Activated T-cell treated with anti-CD3 and anti-CD28 coated beads, Interleukin-2, amount 50 U/mL, for 4 hours (primary cell): ENCODE measurements around the gene L3MBTL3. TPM values are rescaled to one million over a fixed set of nuclear protein-coding genes. Genes with fewer than 3 reads are reported as not detected.
"Not testable (repeated sequence)": the region's sequence is repeated elsewhere in the genome, so short reads cannot be mapped to it uniquely, and the experiment has no call there.

Experiments used
- ATAC-seq, 2 donors: fragments of 200-7000 bp; cut with Tn5 transposase; one replicate each; pipeline ENCODE4 v1.10.0; 2021
- DNase-seq: peaks from one replicate; pipeline ENCODE4 v3.0.0-alpha.2; 2020
- H3K27me3 Mint-ChIP-seq: one replicate; pipeline ENCODE4 v1.8.0; 2021; ENCODE audit warnings: low read depth, mixed read lengths
- H3K36me3 Mint-ChIP-seq: one replicate; pipeline ENCODE4 v1.8.0; 2022; ENCODE audit warnings: mixed read lengths; ENCODE audit not compliant: insufficient read depth
- H3K4me1 Mint-ChIP-seq: one replicate; pipeline ENCODE4 v1.8.0; 2021; ENCODE audit warnings: low read depth, mixed read lengths
- H3K4me3 Mint-ChIP-seq: one replicate; pipeline ENCODE4 v1.8.0; 2021; ENCODE audit warnings: mild to moderate bottlenecking, moderate library complexity, mixed read lengths
- H3K9me3 Mint-ChIP-seq: one replicate; pipeline ENCODE4 v1.8.0; 2021; ENCODE audit warnings: mixed read lengths
- total RNA-seq, 3 donors: library from RNA; stranded (reverse); gene quantifications; one replicate each; pipeline ENCODE4 v1.2.1, GENCODE V29; 2021

Gene L3MBTL3
- total RNA-seq, 3 donors from 2014 or later: 10.0 to 13.5 (median 11.8) TPM

DNA sequence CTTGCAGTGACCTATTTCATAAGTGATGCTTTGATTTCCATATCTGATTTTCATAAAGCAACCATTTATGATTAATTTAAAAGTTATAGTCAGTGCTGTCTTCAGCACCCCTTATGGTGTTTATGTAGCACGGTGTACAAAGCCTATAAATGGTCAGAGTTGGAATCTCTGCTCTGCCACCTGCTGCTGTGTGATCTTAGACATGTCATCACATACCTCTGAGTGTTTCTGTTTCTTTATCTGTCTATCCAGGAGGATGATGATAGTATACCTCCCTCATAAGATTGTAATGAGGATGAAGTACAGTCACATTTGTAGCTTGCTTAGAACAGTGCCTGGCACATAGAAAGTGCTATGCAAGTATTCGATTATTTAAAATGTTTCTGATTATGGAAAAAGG is 103.9 kb downstream of the L3MBTL3 start:
- ATAC-seq: no peak
- Mint-ChIP-seq H3K4me1 (peaks cover 30% of the 10 kb centered on the region), H3K36me3 (peaks cover 22% of the 10 kb centered on the region)

DNA sequence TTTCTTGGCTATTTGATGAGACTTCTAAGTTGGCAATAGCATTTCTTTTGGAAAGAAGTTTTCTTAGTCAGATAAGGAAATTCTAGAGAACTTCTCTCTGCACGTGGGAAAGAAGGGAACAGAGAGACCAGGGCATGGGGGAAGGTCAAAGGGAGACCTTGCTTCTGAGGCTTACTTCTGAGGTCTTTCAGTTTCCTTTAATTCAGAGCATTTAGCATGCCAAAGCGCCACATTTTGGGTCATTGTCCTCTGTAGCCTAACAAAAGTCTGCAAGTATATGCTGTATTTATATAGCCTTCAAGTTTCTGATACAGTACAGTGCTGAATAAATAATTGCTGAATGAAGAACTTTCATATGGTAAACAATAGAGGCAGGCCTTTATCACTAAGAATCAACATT is 108.8 kb downstream of the L3MBTL3 start:
- DNase-seq: no peak
- H3K4me3 Mint-ChIP-seq: no peak overlapping the region
- no peak for ATAC-seq
- H3K27me3 Mint-ChIP-seq: no peaks in the 10 kb centered on the region
- peaks cover 55% of the 10 kb centered on the region for H3K4me1 Mint-ChIP-seq
- no peaks in the 10 kb centered on the region for H3K9me3 Mint-ChIP-seq
- H3K36me3 Mint-ChIP-seq: peaks cover 17% of the 10 kb centered on the region

More for the DNA sequence above, 103.9 kb downstream of the L3MBTL3 start:
- H3K27me3 Mint-ChIP-seq: no peaks in the 10 kb centered on the region
- DNase-seq: no peak
- no peak overlapping the region for H3K4me3 Mint-ChIP-seq
- H3K9me3 Mint-ChIP-seq: no peaks in the 10 kb centered on the region

DNA sequence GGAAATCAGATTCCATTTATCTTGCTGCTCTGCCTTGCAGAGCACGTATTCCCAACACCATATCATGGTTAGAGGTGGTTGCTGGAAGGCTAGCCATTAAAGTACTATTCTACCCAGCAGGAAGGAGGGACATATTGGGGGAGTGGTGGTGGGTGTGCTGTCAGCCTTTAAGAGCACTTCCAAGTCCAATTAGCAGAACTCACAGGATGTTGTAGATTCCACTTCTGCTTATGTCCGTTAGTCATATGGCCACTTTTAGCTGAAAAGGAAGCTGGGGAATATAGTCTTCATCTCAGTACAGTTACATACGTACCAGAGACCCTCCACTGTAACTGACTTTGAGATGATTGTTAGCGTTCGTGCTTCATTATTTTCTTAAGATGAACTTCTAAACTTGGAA is 109.9 kb downstream of the L3MBTL3 start:
- no peaks in the 10 kb centered on the region for H3K9me3 Mint-ChIP-seq
- no peak for ATAC-seq
- no peaks in the 10 kb centered on the region for H3K27me3 Mint-ChIP-seq
- no peak for DNase-seq
- peaks cover 14% of the 10 kb centered on the region for H3K36me3 Mint-ChIP-seq
- H3K4me1 Mint-ChIP-seq: peaks cover 64% of the 10 kb centered on the region
- H3K4me3 Mint-ChIP-seq: no peak overlapping the region

DNA sequence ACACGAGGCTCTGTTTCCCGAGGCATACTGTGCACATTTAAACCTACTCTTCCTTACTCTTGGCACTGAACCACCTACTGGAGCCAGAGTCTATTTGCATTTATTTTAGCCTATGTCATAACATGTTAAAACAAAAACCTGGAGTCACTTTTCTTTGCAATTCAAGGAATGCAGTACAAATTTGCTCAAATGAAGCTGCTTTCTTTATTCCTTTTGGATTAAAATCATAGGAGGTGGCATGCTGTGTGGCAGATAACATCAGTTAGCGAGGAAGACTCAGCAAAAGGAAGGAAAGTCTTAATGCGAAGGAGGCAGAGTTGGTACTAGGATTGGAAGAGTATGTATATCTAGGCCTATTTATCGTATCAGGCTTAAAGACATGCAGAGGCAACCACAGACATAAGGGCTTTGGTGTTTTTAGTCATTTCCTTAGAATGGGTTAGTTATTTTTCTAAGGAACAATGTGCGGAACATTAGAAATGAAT is 111.4 kb downstream of the L3MBTL3 start:
- no peak overlapping the region for H3K4me3 Mint-ChIP-seq
- H3K9me3 Mint-ChIP-seq: no peaks in the 10 kb centered on the region
- peaks cover 77% of the 10 kb centered on the region for H3K4me1 Mint-ChIP-seq
- H3K27me3 Mint-ChIP-seq: no peaks in the 10 kb centered on the region
- ATAC-seq: no peak
- peaks cover 11% of the 10 kb centered on the region for H3K36me3 Mint-ChIP-seq
- no peak for DNase-seq

DNA sequence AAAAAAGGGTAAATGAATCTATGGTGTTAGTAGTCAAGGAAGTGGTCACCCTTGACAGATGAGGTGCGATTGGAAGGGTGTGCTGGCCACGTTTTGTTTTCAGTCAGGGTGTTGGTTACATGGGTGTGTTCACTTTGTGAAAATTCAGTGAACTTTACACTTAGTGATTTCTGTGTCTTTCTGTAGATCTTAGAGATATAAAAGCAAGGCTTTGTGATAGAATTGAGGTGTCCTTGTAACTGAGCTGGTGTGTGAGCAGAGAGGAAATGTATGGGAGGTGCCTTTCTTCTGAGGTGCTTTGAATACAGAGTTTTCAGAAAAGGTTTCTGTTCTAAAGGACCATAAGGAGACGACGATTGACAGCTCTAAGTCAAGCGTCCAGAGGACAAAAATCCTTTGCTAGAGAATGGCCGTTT is 113.9 kb downstream of the L3MBTL3 start:
- Mint-ChIP-seq H3K27me3 (no peaks in the 10 kb centered on the region), H3K4me1 (peaks cover 82% of the 10 kb centered on the region), H3K9me3 (no peaks in the 10 kb centered on the region), H3K4me3 (peak overlapping the region; percentile 76), H3K36me3 (peaks cover 14% of the 10 kb centered on the region)
- ATAC-seq (peak; percentile 82 to 84), DNase-seq (no peak)

DNA sequence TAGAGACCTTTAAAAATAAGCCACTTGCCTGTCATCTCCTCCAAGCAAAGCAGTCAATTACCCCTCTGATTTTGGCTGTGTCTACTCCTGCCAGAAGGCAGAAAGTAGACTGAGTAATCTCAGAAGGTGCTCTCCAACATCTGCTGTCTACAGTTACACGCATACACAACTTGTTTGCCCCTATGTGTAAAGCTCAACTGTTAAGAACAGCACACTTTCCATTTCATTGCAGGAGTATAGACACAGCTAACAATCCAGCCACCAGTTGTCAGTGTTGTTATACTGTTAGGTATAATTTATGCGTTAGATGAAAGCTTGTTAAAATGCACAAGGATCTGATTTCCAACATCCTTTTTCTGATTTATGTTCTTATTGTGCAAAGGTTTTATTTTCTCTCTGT is 116.2 kb downstream of the L3MBTL3 start:
- ATAC-seq: peak; percentile 39 to 62
- DNase-seq: no peak
- Mint-ChIP-seq H3K4me1 (peaks cover 91% of the 10 kb centered on the region), H3K27me3 (no peaks in the 10 kb centered on the region), H3K4me3 (no peak overlapping the region), H3K9me3 (no peaks in the 10 kb centered on the region), H3K36me3 (peaks cover 19% of the 10 kb centered on the region)

DNA sequence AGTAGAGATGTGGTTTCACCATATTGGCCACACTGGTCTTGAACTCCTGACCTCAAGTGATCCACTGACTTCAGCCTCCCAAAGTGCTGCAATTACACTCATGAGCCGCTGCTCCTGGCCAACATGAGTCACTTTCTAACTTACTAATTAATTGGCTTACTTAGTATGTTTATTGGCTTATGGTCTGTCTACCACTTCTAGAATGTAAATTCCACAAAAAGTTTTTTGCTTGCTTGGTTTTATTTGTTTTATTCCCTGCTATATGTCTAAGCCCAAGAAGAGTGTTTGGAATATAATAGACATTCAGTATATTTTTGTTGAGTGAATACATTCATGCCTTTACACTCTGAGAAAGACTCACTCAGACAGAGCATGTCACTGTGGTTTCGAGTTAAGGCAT is 118.4 kb downstream of the L3MBTL3 start:
- peaks cover 81% of the 10 kb centered on the region for H3K4me1 Mint-ChIP-seq
- no peak for ATAC-seq
- no peaks in the 10 kb centered on the region for H3K9me3 Mint-ChIP-seq
- no peaks in the 10 kb centered on the region for H3K27me3 Mint-ChIP-seq
- no peak overlapping the region for H3K4me3 Mint-ChIP-seq
- no peak for DNase-seq
- H3K36me3 Mint-ChIP-seq: peaks cover 26% of the 10 kb centered on the region

DNA sequence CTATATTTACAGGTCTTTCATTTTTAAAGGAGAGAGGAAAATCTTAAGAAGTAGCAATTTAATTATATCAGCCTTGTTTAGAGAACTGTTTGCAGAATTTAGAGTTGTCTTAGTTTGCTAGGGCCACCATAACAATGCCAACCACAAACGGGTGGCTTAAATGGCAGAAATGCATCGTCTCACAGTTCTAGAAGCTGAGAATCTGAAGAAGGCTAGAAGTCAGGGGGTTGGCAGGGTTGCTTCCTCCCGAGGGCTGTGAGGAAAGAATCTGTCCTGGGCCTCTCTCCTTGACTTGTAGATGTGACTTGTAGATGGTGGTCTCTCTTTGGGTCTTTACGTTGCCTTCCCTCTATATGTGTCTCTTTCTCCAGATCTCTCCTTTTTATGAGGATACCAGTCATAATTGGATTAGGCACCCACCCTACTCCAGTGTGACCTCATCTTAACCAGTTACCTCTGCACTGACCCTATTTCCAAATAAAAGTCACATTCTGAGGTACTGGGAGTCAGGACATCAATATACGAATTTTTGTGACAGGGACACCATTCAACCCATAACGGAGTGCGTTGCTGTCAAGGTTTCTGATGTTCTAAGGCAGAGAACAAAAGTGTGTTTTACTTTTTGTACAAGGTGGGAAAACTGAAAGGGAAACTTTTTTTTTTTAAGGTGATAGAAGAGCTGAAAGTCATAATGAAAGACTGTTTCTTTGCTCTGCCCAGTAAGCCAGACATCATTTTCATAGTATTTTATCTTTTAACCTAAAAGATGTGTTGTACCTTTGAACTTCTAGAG is 119.9 kb downstream of the L3MBTL3 start:
- Mint-ChIP-seq H3K4me3 (peak overlapping the region; percentile 66), H3K9me3 (no peaks in the 10 kb centered on the region), H3K36me3 (peaks cover 36% of the 10 kb centered on the region), H3K27me3 (no peaks in the 10 kb centered on the region), H3K4me1 (peaks cover 69% of the 10 kb centered on the region)
- ATAC-seq: peak; percentile 43 to 56
- no peak for DNase-seq

DNA sequence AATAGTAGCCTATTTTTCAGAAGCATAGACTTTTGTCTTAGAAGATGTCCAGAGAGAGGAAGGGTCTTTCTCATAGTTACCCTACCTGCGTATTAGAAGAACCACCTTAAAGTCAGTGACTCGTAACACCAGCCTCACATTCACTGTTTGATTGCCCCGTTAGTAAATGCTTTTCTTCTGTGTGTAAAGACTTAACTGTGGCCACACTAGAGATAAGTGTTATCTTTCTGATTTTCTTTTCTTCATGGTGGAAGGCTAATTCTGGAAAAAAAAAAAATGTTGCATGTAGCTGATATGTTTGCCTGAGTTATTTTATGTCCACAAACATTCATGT is 120.5 kb downstream of the L3MBTL3 start:
- peaks cover 64% of the 10 kb centered on the region for H3K4me1 Mint-ChIP-seq
- ATAC-seq: peak; percentile 28 to 47
- DNase-seq: no peak
- H3K9me3 Mint-ChIP-seq: no peaks in the 10 kb centered on the region
- H3K4me3 Mint-ChIP-seq: peak overlapping the region; percentile 66
- no peaks in the 10 kb centered on the region for H3K27me3 Mint-ChIP-seq
- peaks cover 42% of the 10 kb centered on the region for H3K36me3 Mint-ChIP-seq

DNA sequence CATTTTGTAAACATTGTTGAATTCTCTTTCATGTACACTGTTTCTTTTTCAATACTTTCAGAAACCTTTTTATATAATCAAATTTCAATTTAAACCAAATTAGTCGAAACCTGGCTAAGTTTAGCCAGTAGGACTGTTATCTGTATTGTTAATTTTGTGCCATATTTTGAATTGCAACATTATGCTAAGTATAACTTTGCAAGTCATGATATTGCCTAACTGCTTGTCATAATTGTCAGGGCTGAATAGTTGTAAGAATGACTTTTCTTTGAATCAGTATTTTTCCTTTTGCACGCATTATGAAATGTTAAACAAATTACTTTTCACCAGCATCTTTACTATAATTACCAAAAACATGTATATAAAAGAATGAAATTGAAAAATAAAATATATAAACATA is 121.7 kb downstream of the L3MBTL3 start:
- H3K4me1 Mint-ChIP-seq: peaks cover 53% of the 10 kb centered on the region
- no peaks in the 10 kb centered on the region for H3K9me3 Mint-ChIP-seq
- no peak for ATAC-seq
- DNase-seq: no peak
- H3K27me3 Mint-ChIP-seq: no peaks in the 10 kb centered on the region
- H3K4me3 Mint-ChIP-seq: no peak overlapping the region
- peaks cover 44% of the 10 kb centered on the region for H3K36me3 Mint-ChIP-seq

DNA sequence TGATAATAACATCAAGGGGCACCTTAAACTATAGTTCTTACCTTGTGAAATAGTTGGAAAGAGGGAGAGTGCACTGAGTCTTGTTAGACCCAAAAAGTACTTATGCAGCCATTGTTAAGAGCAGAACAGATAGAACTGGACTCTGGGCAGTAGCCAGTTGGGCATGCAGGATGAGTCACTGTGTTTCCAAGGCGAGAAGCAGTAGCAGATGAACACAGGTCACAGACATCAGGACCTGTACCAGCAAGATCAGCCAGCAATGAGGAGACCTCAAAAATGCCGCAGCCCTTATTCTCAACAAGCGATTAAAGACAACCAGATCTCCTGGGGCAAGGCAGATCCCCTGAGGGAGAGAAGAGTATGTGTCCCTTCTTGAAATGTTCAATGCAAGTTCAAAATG is 125.3 kb downstream of the L3MBTL3 start:
- Mint-ChIP-seq H3K36me3 (peaks cover 42% of the 10 kb centered on the region), H3K4me1 (peaks cover 23% of the 10 kb centered on the region), H3K4me3 (no peak overlapping the region), H3K27me3 (no peaks in the 10 kb centered on the region), H3K9me3 (no peaks in the 10 kb centered on the region)
- DNase-seq (no peak), ATAC-seq (peak in 1 of 2 donors; percentile 23)

DNA sequence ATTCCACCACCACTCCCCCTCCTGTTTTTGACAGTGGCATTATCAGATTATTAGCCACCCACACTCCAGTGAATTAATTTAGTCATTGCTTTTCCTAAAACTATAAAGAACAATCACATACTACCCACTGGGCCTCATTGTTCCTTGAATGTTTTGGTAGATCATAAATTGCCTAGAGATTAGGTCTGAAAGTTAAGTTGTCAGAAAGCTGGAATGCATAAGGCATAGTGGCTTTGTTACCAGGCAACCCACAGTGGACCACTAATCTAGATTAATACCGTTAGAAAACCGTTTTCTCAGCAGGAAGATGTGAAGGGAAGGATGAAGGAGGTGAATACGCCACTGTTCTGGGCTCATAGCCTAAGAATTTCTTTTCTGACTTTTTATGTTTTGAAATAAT is 128.7 kb downstream of the L3MBTL3 start:
- DNase-seq (no peak), ATAC-seq (no peak)
- Mint-ChIP-seq H3K36me3 (peaks cover 40% of the 10 kb centered on the region), H3K9me3 (no peaks in the 10 kb centered on the region), H3K27me3 (no peaks in the 10 kb centered on the region), H3K4me1 (peaks cover 3% of the 10 kb centered on the region), H3K4me3 (no peak overlapping the region)

DNA sequence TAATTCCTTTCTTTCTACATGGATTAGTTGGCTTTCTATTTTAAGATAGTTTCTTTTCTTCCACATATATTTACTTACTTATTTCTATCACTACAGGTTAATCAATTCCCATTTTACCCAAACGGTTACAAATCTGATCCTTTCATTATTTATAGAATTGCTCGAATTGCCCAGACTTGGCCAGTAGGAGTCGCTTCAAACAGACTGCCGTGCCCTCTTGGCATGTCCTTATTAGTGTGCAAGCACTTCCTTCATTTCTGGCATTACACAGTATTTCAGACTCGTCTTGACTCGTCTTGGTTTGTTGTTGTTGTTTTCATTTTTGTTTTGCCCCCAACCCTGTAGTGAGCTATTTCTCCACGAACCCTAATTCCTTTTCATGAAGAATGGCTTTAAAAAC is 129.8 kb downstream of the L3MBTL3 start:
- DNase-seq (no peak), ATAC-seq (no peak)
- Mint-ChIP-seq H3K36me3 (peaks cover 32% of the 10 kb centered on the region), H3K4me3 (no peak overlapping the region), H3K9me3 (no peaks in the 10 kb centered on the region), H3K4me1 (no peaks in the 10 kb centered on the region), H3K27me3 (no peaks in the 10 kb centered on the region)

DNA sequence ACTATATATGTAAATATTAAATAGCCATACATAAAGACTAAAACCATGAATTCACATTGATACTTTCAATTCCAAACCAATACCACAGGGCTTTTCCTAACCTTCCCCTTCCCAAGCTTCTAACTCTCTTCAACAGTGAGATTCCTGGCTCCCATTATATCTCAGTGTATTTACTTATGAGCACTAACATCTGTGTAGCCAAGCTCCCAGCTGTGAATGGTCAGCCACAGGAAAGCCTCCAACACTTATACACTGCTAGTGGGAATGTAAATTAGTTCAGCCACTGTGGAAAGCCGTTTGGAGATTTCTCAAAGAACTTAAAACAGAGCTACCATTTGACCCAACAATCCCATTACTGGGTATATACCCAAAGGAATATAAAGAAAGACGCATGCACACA is 130.6 kb downstream of the L3MBTL3 start:
- DNase-seq, ATAC-seq, H3K4me1 Mint-ChIP-seq, H3K9me3 Mint-ChIP-seq, H3K4me3 Mint-ChIP-seq, H3K27me3 Mint-ChIP-seq: not testable (repeated sequence)
- H3K36me3 Mint-ChIP-seq: peaks cover 25% of the 10 kb centered on the region

DNA sequence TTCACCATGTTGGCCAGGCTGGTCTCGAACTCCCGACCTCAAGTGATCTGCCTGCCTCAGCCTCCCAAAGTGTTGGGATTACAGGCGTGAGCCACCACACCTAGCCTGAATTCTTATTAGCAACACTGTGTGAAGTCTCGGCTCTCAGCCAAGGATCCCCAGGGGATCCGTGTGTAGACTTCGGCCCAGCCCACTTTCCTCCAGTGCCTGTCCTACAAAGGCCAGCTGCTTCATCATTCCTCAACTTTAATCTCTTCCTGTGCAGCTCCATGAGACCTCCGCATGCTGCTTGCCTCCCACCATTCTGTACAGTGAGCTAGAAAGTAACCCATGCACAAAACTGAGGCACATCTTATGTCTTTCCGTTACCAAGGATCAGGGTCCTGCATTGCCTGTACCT is 132.5 kb downstream of the L3MBTL3 start:
- no peaks in the 10 kb centered on the region for H3K27me3 Mint-ChIP-seq
- H3K36me3 Mint-ChIP-seq: peaks cover 24% of the 10 kb centered on the region
- ATAC-seq (no peak), DNase-seq (no peak)
- H3K9me3 Mint-ChIP-seq: no peaks in the 10 kb centered on the region
- no peak overlapping the region for H3K4me3 Mint-ChIP-seq
- H3K4me1 Mint-ChIP-seq: no peaks in the 10 kb centered on the region
